ENCODE results near the gene MTA3. TPM values are rescaled to one million over a fixed set of nuclear protein-coding genes. Genes with fewer than 3 reads are reported as not detected.

Gene MTA3
- total RNA-seq, 2 experiments from 2014 or later: 22.8 to 23.6 TPM

DNA sequence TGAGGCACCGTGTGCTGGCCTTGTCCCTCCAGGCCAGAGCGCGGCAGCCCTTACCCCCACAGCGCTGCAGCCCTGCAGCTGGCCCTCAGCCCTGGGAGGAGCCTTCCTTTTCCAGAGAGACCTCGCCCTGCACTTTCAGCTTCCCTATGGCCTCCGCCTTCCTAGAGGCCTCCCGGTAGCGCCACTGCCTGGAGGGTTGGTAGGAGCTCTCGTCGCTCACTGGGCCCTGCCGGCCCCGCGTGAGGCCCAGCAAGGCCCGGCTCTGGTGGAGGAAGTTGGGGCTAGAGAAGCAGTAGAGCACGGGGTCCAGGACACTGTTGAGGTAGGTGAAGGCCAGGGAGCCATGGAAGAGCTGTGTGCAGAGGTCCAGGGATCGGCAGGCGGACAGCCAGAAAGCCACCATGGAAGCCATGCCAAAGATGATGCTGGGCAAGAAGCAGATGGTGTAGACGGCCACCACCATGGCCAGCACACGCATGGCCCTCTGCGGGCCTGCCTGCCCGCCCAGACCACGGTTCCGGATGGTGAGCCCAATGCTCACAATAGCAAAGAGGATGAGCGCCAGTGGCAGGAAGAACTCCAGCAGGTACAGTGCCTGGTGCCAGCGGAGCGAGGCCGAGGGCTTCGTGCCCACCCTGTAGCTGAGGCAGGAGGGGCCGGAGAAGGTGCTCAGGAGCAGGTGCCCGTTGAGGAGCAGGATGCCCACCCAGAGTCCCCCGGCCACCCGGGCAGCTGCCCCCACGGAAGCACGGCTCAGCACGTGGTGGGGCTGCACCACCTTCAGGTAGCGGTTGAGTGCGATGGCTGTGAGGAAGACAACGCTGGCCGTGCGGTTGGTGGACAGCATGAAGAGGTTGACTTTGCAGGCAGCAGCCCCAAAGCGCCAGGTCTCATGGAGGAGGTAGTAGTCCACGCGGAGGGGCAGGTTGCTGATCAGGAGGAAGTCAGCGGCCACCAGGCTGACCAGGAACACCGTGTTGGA lies 194.7 kb downstream of the MTA3 start:
- no peak overlapping the region for H3K4me3 Mint-ChIP-seq
- H3K27ac Mint-ChIP-seq: no peak overlapping the region

DNA sequence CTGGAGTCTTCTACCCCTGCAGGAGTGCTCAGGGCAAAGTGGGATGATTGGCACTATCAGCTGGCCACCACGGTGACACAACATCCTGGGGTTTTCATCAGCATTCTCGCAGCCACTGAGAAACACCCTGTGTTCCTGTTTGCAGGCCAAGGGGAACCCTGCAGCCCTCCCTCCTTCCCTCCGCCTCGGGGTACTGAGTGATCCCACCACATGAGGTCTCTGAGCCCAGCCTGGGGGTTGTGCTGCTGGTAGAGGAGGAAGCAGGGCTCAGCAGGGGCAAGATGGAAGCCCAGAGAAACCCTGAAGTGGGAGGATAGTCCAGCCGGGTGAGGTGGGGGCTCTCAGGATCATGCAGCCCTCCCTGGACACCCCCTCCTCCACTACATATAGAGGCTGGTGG lies 195.7 kb downstream of the MTA3 start, which contains the start of gene OXER1:
Gene OXER1 (minus strand): TSS at position 40 of the 400 bp plus-strand sequence. CDS start 73 bp downstream, outside the sequence.
- ATAC-seq: no peak
- no peaks in the 10 kb centered on the region for H3K4me1 Mint-ChIP-seq
- no peaks in the 10 kb centered on the region for H3K9me3 Mint-ChIP-seq (ENCODE audit: low read depth)

More for the DNA sequence above, 194.7 kb downstream of the MTA3 start:
- DNase-seq: no peak
- Mint-ChIP-seq H3K36me3 (no peaks in the 10 kb centered on the region), H3K27me3 (no peaks in the 10 kb centered on the region), H3K9me3 (ENCODE audit: low read depth) (no peaks in the 10 kb centered on the region), H3K4me1 (no peaks in the 10 kb centered on the region)
- CTCF ChIA-PET: no interaction called here
- no peak for ATAC-seq

DNA sequence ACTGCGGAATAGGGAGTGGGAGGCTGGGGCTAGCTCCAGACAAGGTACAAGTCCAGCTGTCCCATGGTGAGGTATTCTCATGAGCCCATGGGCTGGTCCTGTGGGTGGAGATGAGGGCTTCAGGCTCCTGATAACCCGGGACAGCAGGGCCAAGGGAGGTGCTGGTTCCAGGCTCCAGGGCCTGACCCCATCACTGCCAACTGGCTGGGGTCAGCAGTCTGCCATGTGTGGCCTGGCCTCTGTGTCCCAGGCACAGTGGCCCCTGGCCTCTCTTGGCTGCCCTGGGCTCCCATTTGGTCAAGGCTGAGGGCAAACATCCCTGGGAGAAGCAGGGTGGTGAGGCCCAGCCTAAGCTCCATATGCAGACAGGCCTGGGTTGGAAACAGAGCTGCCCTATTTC lies 196.5 kb downstream of the MTA3 start:
- DNase-seq (no peak), ATAC-seq (no peak)
- H3K4me1 Mint-ChIP-seq: no peaks in the 10 kb centered on the region
- no peaks in the 10 kb centered on the region for H3K9me3 Mint-ChIP-seq (ENCODE audit: low read depth)
- H3K36me3 Mint-ChIP-seq: no peaks in the 10 kb centered on the region
- no peak overlapping the region for H3K27ac Mint-ChIP-seq
- CTCF ChIA-PET: no interaction called here
- no peaks in the 10 kb centered on the region for H3K27me3 Mint-ChIP-seq
- no peak overlapping the region for H3K4me3 Mint-ChIP-seq

More for the DNA sequence above, 195.7 kb downstream of the MTA3 start, which contains the start of gene OXER1:
- no peak for DNase-seq
- CTCF ChIA-PET: no interaction called here
- Mint-ChIP-seq H3K4me3 (no peak within 1 kb of the TSS), H3K36me3 (no peaks in the 10 kb centered on the region), H3K27ac (no peak within 1 kb of the TSS), H3K27me3 (no peaks in the 10 kb centered on the region)

DNA sequence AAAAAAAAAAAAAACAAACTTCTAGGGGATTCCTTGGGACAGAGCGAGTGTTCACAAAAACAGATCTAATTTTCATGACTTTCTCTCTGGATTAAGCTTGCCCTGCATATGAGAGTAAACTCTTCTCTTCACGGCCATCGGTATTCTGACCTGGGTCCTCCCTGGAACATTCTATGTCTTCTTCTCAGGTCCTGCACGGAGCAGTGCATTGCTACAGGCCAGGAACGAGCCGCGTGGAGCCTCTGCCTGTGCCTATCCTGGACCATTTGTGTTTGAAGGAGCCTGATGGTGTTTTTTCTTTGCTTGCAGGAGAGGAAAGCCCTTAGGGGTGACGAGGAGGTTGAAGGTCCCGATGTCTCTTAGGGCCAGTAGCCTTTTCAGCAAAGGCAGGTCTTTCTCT lies 197.3 kb downstream of the MTA3 start:
- Mint-ChIP-seq H3K9me3 (ENCODE audit: low read depth) (no peaks in the 10 kb centered on the region), H3K36me3 (no peaks in the 10 kb centered on the region), H3K4me1 (no peaks in the 10 kb centered on the region), H3K4me3 (no peak overlapping the region), H3K27ac (no peak overlapping the region), H3K27me3 (no peaks in the 10 kb centered on the region)
- DNase-seq (no peak), ATAC-seq (no peak)
- CTCF ChIA-PET: no interaction called here

DNA sequence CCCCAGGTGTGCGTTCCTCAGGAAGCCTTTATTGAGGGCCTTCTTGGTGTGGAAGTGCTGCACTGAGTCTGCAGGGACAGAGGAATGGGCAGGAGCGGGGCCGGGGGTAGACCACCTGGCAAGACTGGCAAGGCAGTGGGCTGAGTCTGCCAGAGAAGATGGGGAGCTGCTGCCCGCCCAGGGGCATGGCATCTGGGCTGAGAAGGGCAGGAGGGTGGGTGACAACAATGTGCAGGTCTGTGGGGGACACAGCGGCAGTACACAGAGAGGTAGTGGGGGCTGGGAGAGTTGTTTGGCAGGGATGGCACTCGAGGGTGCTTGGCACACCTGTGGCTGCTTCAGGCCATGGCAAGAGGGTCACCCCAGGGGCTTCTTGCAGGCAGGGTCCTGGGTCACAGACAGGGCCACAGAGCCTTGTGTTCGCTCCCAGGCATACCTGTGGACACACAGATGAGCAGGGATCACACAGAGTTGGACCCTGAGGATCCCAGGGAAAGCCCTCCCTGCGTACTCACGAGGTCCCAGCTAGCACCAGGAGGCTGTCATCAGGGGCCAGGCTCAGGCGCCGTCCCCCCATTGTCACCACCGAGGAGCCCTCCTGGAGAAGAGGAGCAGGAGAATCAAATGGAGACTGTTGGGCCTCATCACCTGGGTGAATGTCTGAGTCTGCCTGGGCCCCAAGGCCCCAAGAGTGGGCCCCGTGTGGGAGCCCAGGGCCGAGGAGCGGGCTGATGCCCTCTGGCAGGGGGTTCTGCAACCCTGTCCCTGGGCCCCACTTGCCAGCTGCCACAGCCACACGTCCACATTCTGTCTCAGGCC lies 198.9 kb downstream of the MTA3 start:
- CTCF ChIA-PET: no interaction called here
- no peak for ATAC-seq
- Mint-ChIP-seq H3K27ac (no peak overlapping the region), H3K36me3 (no peaks in the 10 kb centered on the region), H3K4me1 (no peaks in the 10 kb centered on the region), H3K9me3 (ENCODE audit: low read depth) (no peaks in the 10 kb centered on the region), H3K4me3 (no peak overlapping the region), H3K27me3 (no peaks in the 10 kb centered on the region)
- no peak for DNase-seq

DNA sequence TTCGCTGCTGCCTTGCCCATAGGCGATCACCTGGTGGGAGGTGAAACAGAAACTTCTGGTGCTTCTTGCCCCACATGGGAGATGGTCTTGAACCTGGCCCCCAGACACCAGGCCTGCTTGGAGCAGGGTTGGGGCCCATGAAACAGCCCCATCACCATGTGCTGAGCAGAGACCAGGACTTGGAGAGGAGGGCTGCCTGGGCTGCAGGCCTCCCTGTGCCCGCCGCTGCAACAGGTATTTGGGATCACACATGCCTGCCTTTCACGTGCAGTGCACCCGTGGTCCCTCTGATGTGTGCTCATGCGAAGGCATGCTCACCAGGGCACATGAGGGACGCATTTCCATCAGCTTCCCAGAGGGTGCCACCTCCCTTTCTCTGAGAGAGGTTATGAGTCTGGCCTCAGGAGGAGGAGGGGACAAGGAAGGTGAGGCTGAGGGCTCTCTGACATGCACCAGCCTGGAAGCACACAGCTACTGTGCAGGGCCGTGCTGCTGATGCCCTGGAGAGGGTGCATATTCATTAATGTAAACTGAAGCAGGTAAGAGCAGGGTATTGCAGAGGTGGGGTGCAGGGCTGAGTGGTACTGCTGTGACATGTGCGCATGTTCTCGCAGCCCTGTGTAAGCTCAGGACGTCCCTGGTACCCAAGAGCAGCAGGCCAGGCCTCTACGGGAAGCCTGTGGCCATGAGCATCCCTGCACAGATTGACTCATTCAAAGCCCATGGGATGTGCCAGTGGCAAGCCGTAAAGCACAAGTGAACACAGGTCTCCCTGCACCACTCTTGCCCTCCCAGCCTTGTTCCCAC lies 199.7 kb downstream of the MTA3 start:
- CTCF ChIA-PET: no interaction called here
- Mint-ChIP-seq H3K27ac (no peak overlapping the region), H3K9me3 (ENCODE audit: low read depth) (no peaks in the 10 kb centered on the region), H3K4me1 (no peaks in the 10 kb centered on the region), H3K4me3 (no peak overlapping the region), H3K27me3 (no peaks in the 10 kb centered on the region), H3K36me3 (no peaks in the 10 kb centered on the region)
- no peak for DNase-seq
- ATAC-seq: no peak

DNA sequence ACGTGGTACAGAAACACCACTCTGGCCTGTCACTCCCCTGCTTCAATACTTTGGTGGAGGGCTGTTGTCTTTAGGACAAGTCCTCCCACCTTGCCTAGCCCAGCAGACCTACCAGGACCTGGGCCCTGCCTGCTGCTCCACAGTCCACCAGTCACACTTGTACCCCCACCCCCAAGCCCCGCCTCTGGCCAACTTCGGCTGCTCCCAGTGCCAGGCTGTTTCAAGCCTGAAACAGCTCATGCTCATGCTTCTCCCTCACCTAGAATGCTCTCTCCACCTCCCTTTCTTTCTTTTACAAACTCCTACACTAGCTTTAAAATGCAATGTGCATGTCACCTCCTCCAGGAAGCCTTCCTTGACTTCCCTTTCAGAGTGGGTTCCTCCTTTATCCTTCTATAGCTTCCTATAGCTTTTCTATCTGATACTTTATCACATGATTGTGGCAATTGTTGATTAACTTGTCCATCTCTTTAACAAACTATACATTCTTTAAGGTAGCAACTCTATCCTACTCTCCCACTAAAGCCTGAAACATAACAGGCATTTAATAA lies 200.3 kb downstream of the MTA3 start:
- no peak overlapping the region for H3K4me3 Mint-ChIP-seq
- ATAC-seq: no peak
- no peaks in the 10 kb centered on the region for H3K9me3 Mint-ChIP-seq (ENCODE audit: low read depth)
- no peak for DNase-seq
- no peaks in the 10 kb centered on the region for H3K36me3 Mint-ChIP-seq
- H3K4me1 Mint-ChIP-seq: no peaks in the 10 kb centered on the region
- H3K27ac Mint-ChIP-seq: no peak overlapping the region
- H3K27me3 Mint-ChIP-seq: no peaks in the 10 kb centered on the region
- CTCF ChIA-PET: no interaction called here

DNA sequence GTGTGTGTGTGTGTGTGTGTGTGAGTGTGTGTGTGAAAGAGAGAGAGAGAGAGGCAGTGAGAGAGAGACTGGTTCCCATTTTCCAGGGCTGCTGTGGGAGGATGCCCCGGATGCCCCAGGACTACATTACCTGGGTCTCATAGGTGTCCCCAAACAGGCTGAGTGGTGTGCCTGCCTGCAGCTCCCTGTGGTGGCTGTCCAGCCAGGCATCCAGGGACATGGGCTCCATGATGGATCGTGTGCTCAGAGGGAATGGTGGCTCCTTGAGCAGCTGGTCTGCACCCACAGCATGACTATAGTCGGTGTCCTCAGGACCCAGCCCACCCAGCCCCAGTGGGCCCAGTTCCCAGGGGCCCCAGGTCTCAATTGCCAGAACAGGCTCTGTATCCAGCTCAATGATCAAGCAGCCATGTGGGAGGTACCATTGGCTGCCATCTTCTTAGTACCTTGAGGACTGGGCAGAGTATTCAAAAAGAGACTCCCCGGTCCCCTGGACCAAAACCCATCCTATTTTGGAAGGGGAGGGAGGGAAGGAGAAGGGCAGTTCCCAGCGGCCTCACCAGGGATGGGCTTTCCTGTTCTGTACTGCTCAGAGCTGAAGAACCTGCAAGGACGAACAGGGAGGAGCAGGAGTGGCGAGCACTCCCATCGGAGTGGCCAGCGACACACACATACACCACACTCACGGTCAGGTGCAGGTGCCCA lies 201.3 kb downstream of the MTA3 start:
- no peaks in the 10 kb centered on the region for H3K27me3 Mint-ChIP-seq
- ATAC-seq: no peak
- DNase-seq: no peak
- H3K9me3 Mint-ChIP-seq (ENCODE audit: low read depth): no peaks in the 10 kb centered on the region
- no peak overlapping the region for H3K4me3 Mint-ChIP-seq
- H3K4me1 Mint-ChIP-seq: no peaks in the 10 kb centered on the region
- CTCF ChIA-PET: no interaction called here
- H3K27ac Mint-ChIP-seq: no peak overlapping the region
- H3K36me3 Mint-ChIP-seq: no peaks in the 10 kb centered on the region

DNA sequence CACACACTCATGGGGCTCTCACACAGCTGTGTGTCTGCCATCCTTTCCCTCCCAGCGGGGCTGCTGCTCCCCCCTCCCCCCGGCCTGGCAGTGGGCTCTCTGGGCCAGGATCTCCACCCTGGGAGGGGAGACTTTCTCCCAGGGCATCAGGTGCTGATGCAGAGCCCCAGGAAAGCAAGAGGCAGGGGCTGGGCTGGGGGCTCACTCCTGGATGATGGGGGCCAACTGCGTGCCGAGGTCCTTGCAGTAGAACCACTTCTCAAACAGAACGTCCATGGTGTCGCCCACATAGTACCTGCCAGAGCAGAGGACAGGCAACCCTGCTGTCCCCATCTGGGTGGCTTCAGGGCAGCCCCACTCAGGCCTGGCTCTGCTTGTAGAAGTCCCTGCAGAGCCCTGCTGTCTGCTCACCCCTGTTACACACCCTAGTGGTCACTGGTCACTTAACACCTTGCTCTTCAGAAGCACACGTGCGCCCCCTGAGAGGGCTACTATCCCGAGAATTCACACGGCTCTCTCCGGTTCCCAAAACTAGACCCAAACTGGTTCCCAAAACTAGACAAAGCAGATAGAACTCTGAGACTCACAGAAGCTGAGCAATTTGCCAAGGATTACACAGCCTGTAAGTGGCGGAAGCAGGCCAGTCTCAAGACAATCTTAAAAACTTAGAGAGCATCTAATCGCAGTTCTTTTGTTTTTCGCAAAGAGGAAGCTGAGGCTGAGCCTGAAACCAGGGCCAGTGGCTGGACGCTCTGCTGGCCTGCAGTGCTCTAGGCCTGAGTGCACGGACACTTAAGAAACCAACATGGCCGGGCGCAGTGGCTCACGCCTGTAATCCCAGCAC lies 202.1 kb downstream of the MTA3 start:
- H3K27ac Mint-ChIP-seq: no peak overlapping the region
- H3K36me3 Mint-ChIP-seq: no peaks in the 10 kb centered on the region
- CTCF ChIA-PET: no interaction called here

DNA sequence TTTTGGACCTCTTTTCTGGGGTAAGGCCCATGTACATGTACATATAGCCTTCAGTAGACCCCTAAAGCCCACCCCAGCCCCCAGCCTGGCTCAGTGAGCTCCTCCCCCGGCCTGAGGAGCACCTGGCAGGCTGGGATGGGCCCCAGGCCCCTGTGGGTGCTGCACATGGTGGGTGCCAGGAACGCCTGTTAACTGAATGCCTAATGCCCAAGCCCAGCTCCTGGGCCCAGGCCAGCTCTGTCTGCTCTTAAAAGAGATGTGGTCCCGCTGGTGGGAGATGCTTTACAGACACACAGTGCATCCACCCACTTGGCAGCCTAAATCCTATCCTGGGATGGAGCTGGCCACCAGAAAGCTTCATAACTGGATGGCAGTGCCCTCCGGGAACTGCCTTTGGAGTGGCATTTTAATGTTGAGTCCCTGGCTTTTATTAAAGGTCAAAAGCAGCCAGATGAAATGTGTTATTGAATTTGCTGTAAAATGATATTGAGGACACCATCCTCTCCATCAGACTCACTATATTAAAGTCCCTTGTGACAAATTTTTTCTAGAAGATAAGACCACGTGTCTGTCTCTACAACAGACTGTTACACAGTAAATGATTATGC lies 203.2 kb downstream of the MTA3 start:
- H3K27ac Mint-ChIP-seq: no peak overlapping the region

More for the DNA sequence above, 202.1 kb downstream of the MTA3 start:
- ATAC-seq (no peak), DNase-seq (no peak)
- Mint-ChIP-seq H3K9me3 (ENCODE audit: low read depth) (no peaks in the 10 kb centered on the region), H3K27me3 (no peaks in the 10 kb centered on the region), H3K4me3 (no peak overlapping the region), H3K4me1 (no peaks in the 10 kb centered on the region)

DNA sequence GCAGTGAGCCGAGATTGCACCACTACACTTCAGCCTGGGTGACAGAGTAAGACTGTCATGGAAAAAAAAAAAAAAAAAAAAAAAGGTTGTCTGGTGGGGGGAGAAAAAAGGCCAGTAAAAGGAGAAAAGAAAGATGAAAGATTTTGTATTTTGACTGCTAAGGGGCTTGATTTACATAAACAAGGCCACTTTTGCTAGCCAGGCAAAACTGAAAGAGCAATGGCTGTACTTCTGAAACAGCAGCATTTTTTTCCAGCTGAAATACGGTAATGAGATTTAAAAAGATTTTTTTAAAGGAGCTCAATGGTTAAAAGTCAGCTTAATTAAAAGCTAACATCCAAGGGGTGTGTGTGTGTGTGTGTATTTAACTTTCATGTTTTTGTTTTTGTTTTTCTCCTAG lies 206.8 kb downstream of the MTA3 start:
- H3K27me3 Mint-ChIP-seq: no peaks in the 10 kb centered on the region
- H3K4me1 Mint-ChIP-seq: peaks cover 4% of the 10 kb centered on the region
- DNase-seq: no peak
- CTCF ChIA-PET: no interaction called here
- H3K9me3 Mint-ChIP-seq (ENCODE audit: low read depth): peaks cover 4% of the 10 kb centered on the region
- no peak overlapping the region for H3K4me3 Mint-ChIP-seq
- no peak for ATAC-seq
- H3K27ac Mint-ChIP-seq: no peak overlapping the region
- peaks cover 6% of the 10 kb centered on the region for H3K36me3 Mint-ChIP-seq

More for the DNA sequence above, 203.2 kb downstream of the MTA3 start:
- H3K4me3 Mint-ChIP-seq: no peak overlapping the region
- ATAC-seq: no peak
- CTCF ChIA-PET: interaction anchor here (0.6 kb wide), 1 partner anchor 983 kb away, joined by 3 read pairs; no protein-coding TSS in a partner anchor
- no peaks in the 10 kb centered on the region for H3K9me3 Mint-ChIP-seq (ENCODE audit: low read depth)
- H3K27me3 Mint-ChIP-seq: no peaks in the 10 kb centered on the region
- H3K4me1 Mint-ChIP-seq: peaks cover 4% of the 10 kb centered on the region
- DNase-seq: no peak
- peaks cover 2% of the 10 kb centered on the region for H3K36me3 Mint-ChIP-seq
